Measurements from ENCODE around the gene RRP1B. TPM values are rescaled to one million over a fixed set of nuclear protein-coding genes. Genes with fewer than 3 reads are reported as not detected.

The RRP1B gene
- total RNA-seq, 1 donor from 2014 or later = 32.0 TPM

- peaks cover 10% of the 10 kb centered on the region for H3K4me1 Mint-ChIP-seq
- H3K9me3 Mint-ChIP-seq = no peaks in the 10 kb centered on the region
- no peak for TF ChIP-seq CTCF (IDR thresholded peaks at IDR 0.05)
- CTCF ChIA-PET = no interaction called here
- POLR2A ChIA-PET = no interaction called here
- ATAC-seq (ENCODE audit: low read depth) = no peak
- peaks cover under 1% of the 10 kb centered on the region for H3K36me3 Mint-ChIP-seq (ENCODE audit: low read depth)
- H3K27me3 Mint-ChIP-seq = peaks cover 6% of the 10 kb centered on the region
- no peak for DNase-seq
- intact Hi-C loops (cut with micrococcal nuclease) = no loop called here
- no peak overlapping the region for H3K27ac Mint-ChIP-seq
- no peak overlapping the region for H3K4me3 Mint-ChIP-seq
These were observed 4.4 kb upstream of the RRP1B start for GRCh38 chr21:43654806-43655489.

- Mint-ChIP-seq H3K4me3 (peak overlapping the region; percentile 8), H3K4me1 (peaks cover 30% of the 10 kb centered on the region), H3K9me3 (no peaks in the 10 kb centered on the region), H3K27me3 (peaks cover 3% of the 10 kb centered on the region), H3K27ac (no peak overlapping the region), H3K36me3 (ENCODE audit: low read depth) (peaks cover 13% of the 10 kb centered on the region)
- ChIA-PET CTCF (no interaction called here), POLR2A (no interaction called here)
- DNase-seq (no peak), ATAC-seq (ENCODE audit: low read depth) (no peak)
- intact Hi-C loops (cut with micrococcal nuclease) = no loop called here
- no peak for TF ChIP-seq CTCF (IDR thresholded peaks at IDR 0.05)
These were observed 1.8 kb upstream of the RRP1B start for GRCh38 chr21:43657355-43658087.

GRCh38 chr21:43658088-43658741 is 1.1 kb upstream of the RRP1B start:
- Mint-ChIP-seq H3K4me3 (peak overlapping the region; percentile 41), H3K4me1 (peaks cover 30% of the 10 kb centered on the region)

GRCh38 chr21:43658769-43659135 is 608 bp upstream of the RRP1B start:
- Mint-ChIP-seq H3K4me3 (peak overlapping the region; percentile 79), H3K27me3 (peaks cover 3% of the 10 kb centered on the region), H3K27ac (peak overlapping the region; percentile 84), H3K36me3 (ENCODE audit: low read depth) (peaks cover 25% of the 10 kb centered on the region), H3K9me3 (no peaks in the 10 kb centered on the region), H3K4me1 (peaks cover 30% of the 10 kb centered on the region)
- POLR2A ChIA-PET = interaction anchor here (0.5 to 2.8 kb wide), 5 partner anchors 13 to 685 kb away, joined by 3 to 14 read pairs (median 4); no protein-coding TSS in a partner anchor
- DNase-seq (no peak), ATAC-seq (ENCODE audit: low read depth) (no peak)
- CTCF ChIA-PET = no interaction called here
- intact Hi-C loops (cut with micrococcal nuclease) = loop anchor here (1.0 kb wide), 2 partner anchors 61 to 684 kb away; partner anchors contain the start of genes PDXK and PKNOX1
- TF ChIP-seq CTCF (IDR thresholded peaks at IDR 0.05) = no peak

More at GRCh38 chr21:43658088-43658741, 1.1 kb upstream of the RRP1B start:
- no peak for ATAC-seq (ENCODE audit: low read depth)
- ChIA-PET CTCF (no interaction called here), POLR2A (interaction anchor here (0.7 to 1.1 kb wide), 3 partner anchors 17 to 684 kb away, joined by 3 to 6 read pairs (median 3); no protein-coding TSS in a partner anchor)
- H3K9me3 Mint-ChIP-seq = no peaks in the 10 kb centered on the region
- H3K27ac Mint-ChIP-seq = no peak overlapping the region
- no peak for TF ChIP-seq CTCF (IDR thresholded peaks at IDR 0.05)
- peaks cover 20% of the 10 kb centered on the region for H3K36me3 Mint-ChIP-seq (ENCODE audit: low read depth)
- intact Hi-C loops (cut with micrococcal nuclease) = no loop called here
- peaks cover 3% of the 10 kb centered on the region for H3K27me3 Mint-ChIP-seq
- DNase-seq = no peak

GRCh38 chr21:43662286-43662685 is 2.9 kb downstream of the RRP1B start:
- no peaks in the 10 kb centered on the region for H3K27me3 Mint-ChIP-seq
- H3K36me3 Mint-ChIP-seq (ENCODE audit: low read depth) = peaks cover 49% of the 10 kb centered on the region
- H3K4me1 Mint-ChIP-seq = peaks cover 39% of the 10 kb centered on the region
- no peak overlapping the region for H3K4me3 Mint-ChIP-seq
- ChIA-PET CTCF (no interaction called here), POLR2A (no interaction called here)
- intact Hi-C loops (cut with micrococcal nuclease) = no loop called here
- TF ChIP-seq CTCF (IDR thresholded peaks at IDR 0.05) = no peak
- no peaks in the 10 kb centered on the region for H3K9me3 Mint-ChIP-seq
- no peak for ATAC-seq (ENCODE audit: low read depth)
- DNase-seq = no peak
- no peak overlapping the region for H3K27ac Mint-ChIP-seq

All from activated B cell treated with CpG ODN at 0.5 μM for 24 hours (primary cell).